Pons (tissue), 1 donor: Measurements from ENCODE around the gene GLYAT.

Experiments
- DNase-seq: peaks from one replicate; pipeline ENCODE4 v3.0.0-alpha.2; 2016; ENCODE audit warnings: low spot score

The GLYAT gene

GRCh38 chr11:58731819-58732218 lies at the start of gene GLYAT:
TSS of gene GLYAT (minus strand) at chr11:58731943. CDS start at chr11:58724496, 7,447 bp downstream.
- DNase-seq: no peak

- DNase-seq: no peak
These were observed 49.6 kb upstream of the GLYAT start for GRCh38 chr11:58781345-58781744.

GRCh38 chr11:58780578-58780977 lies 48.8 kb upstream of the GLYAT start:
- DNase-seq: no peak

GRCh38 chr11:58776891-58777710 lies 45.4 kb upstream of the GLYAT start:
- DNase-seq: no peak

GRCh38 chr11:58775066-58775708 lies 43.4 kb upstream of the GLYAT start:
- no peak for DNase-seq

- DNase-seq: no peak
These were observed 42.4 kb upstream of the GLYAT start for GRCh38 chr11:58774164-58774593.

- DNase-seq: no peak
These were observed 41.6 kb upstream of the GLYAT start for GRCh38 chr11:58773337-58773736.

GRCh38 chr11:58772329-58773285 lies 40.9 kb upstream of the GLYAT start:
- DNase-seq: no peak

GRCh38 chr11:58771458-58771855 lies 39.7 kb upstream of the GLYAT start:
- no peak for DNase-seq

- no peak for DNase-seq
These were observed 39.1 kb upstream of the GLYAT start for GRCh38 chr11:58770627-58771457.

- DNase-seq: no peak
These were observed 38.4 kb upstream of the GLYAT start for GRCh38 chr11:58770166-58770565.

- DNase-seq: no peak
These were observed 37.6 kb upstream of the GLYAT start for GRCh38 chr11:58769308-58769707.

- DNase-seq: no peak
These were observed 36.4 kb upstream of the GLYAT start for GRCh38 chr11:58768137-58768536.

GRCh38 chr11:58765078-58765477 lies 33.3 kb upstream of the GLYAT start:
- DNase-seq: no peak

- DNase-seq: no peak
These were observed 31.4 kb upstream of the GLYAT start for GRCh38 chr11:58763120-58763490.

GRCh38 chr11:58762284-58763119 lies 30.8 kb upstream of the GLYAT start:
- no peak for DNase-seq

GRCh38 chr11:58757439-58757838 lies 25.7 kb upstream of the GLYAT start:
- DNase-seq: no peak

- no peak for DNase-seq
These were observed 14.1 kb upstream of the GLYAT start for GRCh38 chr11:58745705-58746364.

GRCh38 chr11:58744988-58745704 lies 13.4 kb upstream of the GLYAT start:
- no peak for DNase-seq
